HCT116 (cell line): ENCODE data around the gene SEC11A. TPM values are rescaled to one million over a fixed set of nuclear protein-coding genes. Genes with fewer than 3 reads are reported as not detected.

Experiments used
- ATAC-seq: fragments of 200-7000 bp; cut with Tn5 transposase; 2 replicates; pipeline ENCODE4 v1.9.1; 2020; ENCODE audit warnings: mild to moderate bottlenecking, moderate library complexity
- BruUV-seq: library from RNA; stranded (reverse); fragments of 400-500 nt; replicated peaks from 2 replicates; lab custom pipeline; 2021; lab: Mats Ljungman, UMichigan
- CTCF ChIA-PET: fragments of 300-600 bp; sonication (Branson Sonifier 250); formaldehyde crosslinking; loops from one replicate; lab custom pipeline; 2021; ENCODE audit warnings: antibody characterized with exemption; lab: Charles Lee
- POLR2A ChIA-PET: fragments of 300-600, 350-600 bp; sonication (Branson Sonifier 250); formaldehyde crosslinking; loops from one replicate; lab custom pipeline; 2021; ENCODE audit warnings: antibody characterized with exemption; lab: Charles Lee
- RAD21 ChIA-PET, 2 experiments: fragments of 300-600 bp; sonication (Branson Sonifier 250); formaldehyde crosslinking; loops; one replicate each; lab custom pipeline; 2023; ENCODE audit warnings: low total read pairs in 2 of 2; ENCODE audit not compliant: uncharacterized antibody in 2 of 2, unreplicated experiment in 2 of 2, low non-redundant PET in 1 of 2; lab: Charles Lee
- DNase-seq: peaks from one replicate; pipeline ENCODE4 v3.0.0-alpha.2; 2010; ENCODE audit warnings: low read depth, low spot score
- H2AFZ ChIP-seq: fragments of 200-600 bp; shearing (Covaris generic), sonication (generic); 2 replicates; pipeline ENCODE4 v1.6.1; 2017; ENCODE audit warnings: low read depth, mixed run types, mixed read lengths, antibody characterized with exemption, low read length; ENCODE audit not compliant: poor library complexity, severe bottlenecking
- H3K27ac ChIP-seq: 2 replicates; pipeline ENCODE4 v1.5.1; 2012; ENCODE audit warnings: low read depth, low read length
- H3K27me3 ChIP-seq: fragments of 200-600 bp; sonication (generic); 2 replicates; pipeline ENCODE4 v1.6.1; 2016; ENCODE audit warnings: mixed run types, low read length, mixed read lengths; ENCODE audit not compliant: insufficient read depth
- H3K36me3 ChIP-seq, 2 experiments: fragments of 200-500 bp in 1 of 2; fragments of 200-600 bp in 1 of 2; sonication (Bioruptor generic) in 1 of 2; sonication (generic) in 1 of 2; 2 replicates each; pipeline versions ENCODE4 v1.5.1 to v1.6.1; 2014 to 2016; ENCODE audit warnings: low read length in 2 of 2, inconsistent platforms in 1 of 2, mixed read lengths in 1 of 2, mixed run types in 1 of 2; ENCODE audit not compliant: insufficient read depth in 2 of 2, control insufficient read depth in 1 of 2
- H3K4me1 ChIP-seq, 2 experiments: fragments of 200-600 bp in 1 of 2; sonication (generic) in 1 of 2; 2 replicates each; pipeline versions ENCODE4 v1.5.1 to v1.6.1; 2012 to 2017; ENCODE audit warnings: low read length in 2 of 2, inconsistent platforms in 1 of 2, mild to moderate bottlenecking in 1 of 2, mixed read lengths in 1 of 2, mixed run types in 1 of 2, moderate library complexity in 1 of 2; ENCODE audit not compliant: insufficient read depth in 2 of 2, control insufficient read depth in 1 of 2
- H3K4me2 ChIP-seq: fragments of 200-600 bp; sonication (generic); 2 replicates; pipeline ENCODE4 v1.6.1; 2017; ENCODE audit warnings: mixed run types, low read length, mixed read lengths
- H3K4me3 ChIP-seq, 2 experiments: fragments of 200-600 bp in 1 of 2; sonication (generic) in 1 of 2; replicated peaks in 1 of 2; 2 replicates each; pipeline ENCODE4 v1.5.1; 2011 to 2016; ENCODE audit warnings: low read length in 2 of 2, control low read depth in 1 of 2, low read depth in 1 of 2, mild to moderate bottlenecking in 1 of 2, mixed read lengths in 1 of 2, mixed run types in 1 of 2
- H3K79me2 ChIP-seq: fragments of 200-600 bp; sonication (generic); 2 replicates; pipeline ENCODE4 v1.6.1; 2017; ENCODE audit warnings: mild to moderate bottlenecking, mixed run types, low read length, moderate library complexity, mixed read lengths; ENCODE audit not compliant: insufficient read depth
- H3K9ac ChIP-seq: fragments of 200-600 bp; sonication (generic); 2 replicates; pipeline ENCODE4 v1.6.1; 2016; ENCODE audit warnings: low read length, mixed read lengths
- H3K9me2 ChIP-seq: fragments of 200-600 bp; sonication (generic), shearing (Covaris generic); 2 replicates; pipeline ENCODE4 v1.6.1; 2017; ENCODE audit warnings: mixed run types, mild to moderate bottlenecking, moderate library complexity; ENCODE audit not compliant: insufficient read depth
- H3K9me3 ChIP-seq, 2 experiments: fragments of 200-500 bp in 1 of 2; fragments of 200-600 bp in 1 of 2; sonication (Bioruptor generic) in 1 of 2; sonication (generic) in 1 of 2; 2 replicates each; pipeline ENCODE4 v1.6.1; 2014 to 2017; ENCODE audit warnings: low read length in 2 of 2, mixed read lengths in 2 of 2, inconsistent platforms in 1 of 2, low read depth in 1 of 2, mild to moderate bottlenecking in 1 of 2, mixed run types in 1 of 2, moderate library complexity in 1 of 2; ENCODE audit not compliant: control insufficient read depth in 1 of 2, insufficient read depth in 1 of 2
- H4K20me1 ChIP-seq: fragments of 200-600 bp; sonication (generic), shearing (Covaris generic); 2 replicates; pipeline ENCODE4 v1.6.1; 2017; ENCODE audit warnings: mixed run types, mild to moderate bottlenecking, moderate library complexity; ENCODE audit not compliant: insufficient read depth
- ATF3 ChIP-seq: IDR thresholded peaks from 2 replicates; pipeline ENCODE4 v1.6.1; 2012
- CBX3 ChIP-seq: IDR thresholded peaks from 2 replicates; pipeline ENCODE4 v1.6.1; 2012; ENCODE audit warnings: low read depth
- CEBPB ChIP-seq: IDR thresholded peaks from 2 replicates; pipeline ENCODE4 v1.6.1; 2012; ENCODE audit warnings: low read depth
- EGR1 ChIP-seq: IDR thresholded peaks from 2 replicates; pipeline ENCODE4 v1.6.1; 2012; ENCODE audit warnings: low read depth
- EZH2 ChIP-seq: fragments of 200-600 bp; sonication (generic); IDR thresholded peaks from 2 replicates; pipeline ENCODE4 v1.6.1; 2017; ENCODE audit warnings: antibody characterized with exemption, mixed run types
- EZH2phosphoT487 ChIP-seq: fragments of 200-600 bp; IDR thresholded peaks from 2 replicates; pipeline ENCODE4 v1.6.1; 2018; ENCODE audit warnings: antibody characterized with exemption, borderline replicate concordance
- FOSL1 ChIP-seq: IDR thresholded peaks from 2 replicates; pipeline ENCODE4 v1.6.1; 2012; ENCODE audit warnings: low read depth
- JUND ChIP-seq: IDR thresholded peaks from 2 replicates; pipeline ENCODE4 v1.6.1; 2012
- MAX ChIP-seq: IDR thresholded peaks from 2 replicates; pipeline ENCODE4 v1.6.1; 2012
- POLR2A ChIP-seq: IDR thresholded peaks from 2 replicates; pipeline ENCODE4 v1.7.0; 2011; ENCODE audit warnings: borderline replicate concordance; ENCODE audit not compliant: insufficient read depth, insufficient read length; ENCODE audit errors: extremely low read depth
- POLR2AphosphoS5 ChIP-seq: IDR thresholded peaks from 2 replicates; pipeline ENCODE4 v1.6.1; 2011; ENCODE audit warnings: mild to moderate bottlenecking, low read depth, low read length, moderate library complexity
- REST ChIP-seq: IDR thresholded peaks from 2 replicates; pipeline ENCODE4 v1.6.1; 2012; ENCODE audit warnings: low read depth
- SIN3A ChIP-seq: IDR thresholded peaks from 2 replicates; pipeline ENCODE4 v1.6.1; 2012; ENCODE audit warnings: low read depth
- SRF ChIP-seq: IDR thresholded peaks from 2 replicates; pipeline ENCODE4 v1.6.1; 2012; ENCODE audit warnings: low read depth
- YY1 ChIP-seq: IDR thresholded peaks from 2 replicates; pipeline ENCODE4 v1.6.1; 2011; ENCODE audit warnings: low read length, low read depth, moderate library complexity, mild to moderate bottlenecking; ENCODE audit not compliant: insufficient replicate concordance; ENCODE audit errors: extremely low read depth
- ZNF274 ChIP-seq: fragments of 200-500 bp; sonication (Bioruptor generic); IDR thresholded peaks from 2 replicates; pipeline ENCODE4 v1.6.1; 2014; ENCODE audit warnings: mild to moderate bottlenecking, low read depth, low read length, inconsistent platforms
- intact Hi-C: fragments of 100-400 bp; cut with micrococcal nuclease; formaldehyde crosslinking; loops from 2 replicates; pipeline ENCODE4 v1.10.0; 2022
- total RNA-seq: library from RNA; stranded (reverse); gene quantifications from one replicate; pipeline ENCODE4 v1.2.1, GENCODE V29; 2021; ENCODE audit not compliant: unreplicated experiment

Gene SEC11A
- total RNA-seq, 1 experiment from 2014 or later: 175 TPM

DNA sequence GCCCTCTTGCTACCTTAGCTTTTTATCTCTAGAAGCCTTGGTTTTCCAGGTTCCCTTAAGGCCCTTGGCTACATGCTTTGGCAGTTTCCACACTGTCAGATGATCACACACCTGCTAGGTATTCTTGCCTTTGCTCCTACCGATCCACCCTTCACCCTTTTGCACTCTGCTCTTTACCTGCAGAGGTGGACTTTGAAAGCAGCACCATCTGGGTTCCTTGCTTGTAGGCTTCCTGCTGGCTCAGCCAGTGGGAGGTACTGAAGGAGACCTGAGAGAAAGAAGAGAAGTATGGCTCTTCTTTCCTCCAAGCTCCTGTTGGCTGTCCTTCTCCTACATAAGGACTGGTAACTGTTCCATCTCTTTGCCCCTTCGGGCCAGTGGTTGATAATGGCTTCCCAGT, 25.2 kb upstream of the SEC11A start:
- ChIA-PET RAD21 (no interaction called here), CTCF (no interaction called here), POLR2A (interaction anchor here (1.2 kb wide), 1 partner anchor 25 kb away, joined by 3 read pairs; the partner anchor contains the start of gene SEC11A)
- intact Hi-C loops: no loop called here
- Histone ChIP-seq H4K20me1 (no peaks in the 10 kb centered on the region), H3K9me2 (no peaks in the 10 kb centered on the region), H3K9ac (no peak overlapping the region), H2AFZ (no peak overlapping the region), H3K27me3 (no peaks in the 10 kb centered on the region), H3K4me2 (no peak overlapping the region), H3K36me3 (no peaks in the 10 kb centered on the region), H3K4me1 (peaks cover 3 to 8% of the 10 kb centered on the region in 2 experiments; a peak in 3 of 4 replicates), H3K27ac (no peak overlapping the region), H3K9me3 (no peaks in the 10 kb centered on the region), H3K79me2 (no peaks in the 10 kb centered on the region), H3K4me3 (no peak overlapping the region)
- TF ChIP-seq POLR2A: no peak
- no peak for TF ChIP-seq SIN3A
- TF ChIP-seq SRF: no peak
- no peak for TF ChIP-seq CEBPB
- no peak for TF ChIP-seq POLR2AphosphoS5
- TF ChIP-seq EZH2: no peak
- no peak for TF ChIP-seq CBX3
- TF ChIP-seq FOSL1: no peak
- no peak for TF ChIP-seq ZNF274
- no peak for TF ChIP-seq EZH2phosphoT487
- no peak for TF ChIP-seq MAX
- no peak for TF ChIP-seq YY1
- TF ChIP-seq JUND: no peak
- no peak for TF ChIP-seq REST
- TF ChIP-seq ATF3: no peak
- TF ChIP-seq EGR1: no peak
- no TSS peak for BruUV-seq
- DNase-seq (no peak), ATAC-seq (0 out of 2 replicates have a peak, but pooled peaks have one; percentile 14)
